Measurements from ENCODE around the gene PPARG.
"Not testable (repeated sequence)": the region's sequence is repeated elsewhere in the genome, so short reads cannot be mapped to it uniquely, and the experiment has no call there.

PPARG gene

DNA sequence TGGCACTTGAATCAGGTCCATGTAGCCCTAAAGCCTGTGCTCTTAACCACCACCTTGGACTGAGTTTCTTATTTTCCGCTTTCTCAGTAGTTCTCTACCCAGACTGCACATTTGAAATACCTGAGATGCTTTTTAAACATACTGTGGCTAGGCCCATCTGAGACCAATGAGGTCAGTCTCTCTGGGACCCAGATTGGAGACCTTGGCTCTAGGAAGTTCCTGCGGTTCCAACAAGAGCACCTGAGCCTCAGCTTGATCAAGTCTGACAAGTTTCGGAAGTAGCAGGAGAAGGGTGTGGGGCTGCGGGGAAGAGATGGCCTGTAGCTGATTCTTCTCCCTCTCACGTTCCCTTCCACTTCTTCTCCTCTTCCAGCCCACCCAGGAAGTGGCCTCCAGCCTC lies 183.9 kb downstream of the PPARG start:
- Histone ChIP-seq H3K27me3 (ENCODE audit: control insufficient read depth in 1 of 2, insufficient read depth in 2 of 2, low read length in 2 of 2) (no peaks in the 10 kb centered on the region), H3K9me3 (ENCODE audit: low read length) (no peaks in the 10 kb centered on the region), H3K27ac (ENCODE audit: low read depth, low read length) (no peak overlapping the region), H3K4me3 (ENCODE audit: low read depth in 1 of 2, low read length in 2 of 2) (no peak overlapping the region), H3K36me3 (ENCODE audit: insufficient read depth, low read length) (no peaks in the 10 kb centered on the region), H3K9ac (ENCODE audit: low read length) (no peak overlapping the region), H3K4me1 (ENCODE audit: insufficient read depth, low read length) (no peaks in the 10 kb centered on the region)

DNA sequence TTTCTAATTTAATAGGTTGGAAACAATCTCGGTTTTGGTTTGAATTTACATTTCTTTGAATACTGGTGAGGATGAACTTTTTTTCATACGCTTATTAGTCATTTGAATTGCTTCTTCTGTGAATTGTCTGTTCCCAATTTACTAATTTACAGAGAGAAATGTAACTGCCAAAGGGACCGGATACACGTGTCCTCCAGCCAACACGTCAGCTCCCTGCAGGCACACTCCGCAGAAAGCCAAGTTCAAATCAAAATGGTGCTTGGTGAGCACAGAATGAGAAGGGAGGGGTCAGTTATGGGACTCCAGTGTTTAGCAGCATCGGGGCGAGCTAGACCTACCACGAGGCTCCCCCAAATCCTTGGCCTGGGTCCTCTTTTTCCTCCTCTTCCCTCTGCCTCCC lies 184.6 kb downstream of the PPARG start:
- H3K9ac ChIP-seq (ENCODE audit: low read length): no peak overlapping the region
- H3K27me3 ChIP-seq (ENCODE audit: control insufficient read depth in 1 of 2, insufficient read depth in 2 of 2, low read length in 2 of 2): no peaks in the 10 kb centered on the region
- H3K4me1 ChIP-seq (ENCODE audit: insufficient read depth, low read length): no peaks in the 10 kb centered on the region
- H3K36me3 ChIP-seq (ENCODE audit: insufficient read depth, low read length): no peaks in the 10 kb centered on the region
- no peaks in the 10 kb centered on the region for H3K9me3 ChIP-seq (ENCODE audit: low read length)
- H3K27ac ChIP-seq (ENCODE audit: low read depth, low read length): no peak overlapping the region
- H3K4me3 ChIP-seq (ENCODE audit: low read depth in 1 of 2, low read length in 2 of 2): no peak overlapping the region

DNA sequence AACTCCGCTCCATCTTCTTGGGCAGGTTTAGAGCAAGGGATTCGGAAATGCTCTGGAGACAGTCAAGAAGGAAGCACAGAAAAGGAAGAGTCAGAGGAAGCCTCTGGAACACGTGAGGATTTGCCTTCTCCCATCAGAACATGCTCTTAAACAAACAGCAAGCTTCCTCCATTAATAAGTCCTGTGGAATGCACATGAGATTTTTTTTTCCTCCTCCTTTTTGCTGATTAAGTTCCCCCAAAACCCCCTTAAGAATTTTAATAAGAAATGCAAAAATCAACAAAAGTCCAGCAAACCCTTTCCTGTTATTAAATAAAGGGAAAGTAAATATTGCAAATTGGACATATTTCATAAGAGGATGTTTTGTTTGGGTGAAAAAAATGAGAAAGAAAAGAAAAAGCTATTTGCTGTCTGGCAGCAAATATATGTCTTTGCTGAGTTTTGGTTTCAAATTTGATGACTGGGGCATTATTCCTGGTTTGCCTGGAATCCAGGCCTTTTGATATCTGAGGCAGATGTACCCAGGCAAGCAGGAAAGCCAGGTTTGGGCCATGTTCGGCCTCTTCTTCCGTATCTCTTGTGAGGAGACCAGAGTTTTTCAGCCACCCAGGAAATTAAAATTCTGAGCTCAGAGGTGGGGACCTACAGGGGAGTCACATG lies 187.5 kb downstream of the PPARG start:
- no peak overlapping the region for H3K4me3 ChIP-seq (ENCODE audit: low read depth in 1 of 2, low read length in 2 of 2)
- no peaks in the 10 kb centered on the region for H3K27me3 ChIP-seq (ENCODE audit: control insufficient read depth in 1 of 2, insufficient read depth in 2 of 2, low read length in 2 of 2)
- H3K4me1 ChIP-seq (ENCODE audit: insufficient read depth, low read length): peaks cover 9% of the 10 kb centered on the region
- H3K36me3 ChIP-seq (ENCODE audit: insufficient read depth, low read length): no peaks in the 10 kb centered on the region
- H3K9me3 ChIP-seq (ENCODE audit: low read length): no peaks in the 10 kb centered on the region
- H3K27ac ChIP-seq (ENCODE audit: low read depth, low read length): no peak overlapping the region
- H3K9ac ChIP-seq (ENCODE audit: low read length): no peak overlapping the region

DNA sequence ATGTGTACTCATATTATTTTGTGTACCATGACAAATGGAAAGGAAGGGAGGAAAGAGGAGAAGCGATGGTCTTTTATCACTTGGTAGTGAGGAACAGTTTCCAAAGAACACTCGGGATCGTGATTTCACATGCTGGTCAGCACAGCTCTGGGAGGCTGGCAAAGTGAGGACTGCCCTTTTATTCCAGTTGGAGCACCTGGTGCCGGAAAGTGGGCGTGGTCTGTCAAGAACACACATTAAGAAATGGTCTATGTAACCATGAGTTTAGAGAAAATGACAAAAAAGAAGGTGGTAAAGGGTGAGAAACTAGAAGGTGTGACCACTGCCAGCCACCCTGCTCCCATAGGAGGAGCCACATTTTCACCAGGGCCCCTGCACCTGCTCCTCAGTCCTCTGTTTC lies 188.4 kb downstream of the PPARG start:
- no peaks in the 10 kb centered on the region for H3K27me3 ChIP-seq (ENCODE audit: control insufficient read depth in 1 of 2, insufficient read depth in 2 of 2, low read length in 2 of 2)
- no peaks in the 10 kb centered on the region for H3K9me3 ChIP-seq (ENCODE audit: low read length)
- peaks cover 9% of the 10 kb centered on the region for H3K4me1 ChIP-seq (ENCODE audit: insufficient read depth, low read length)
- H3K9ac ChIP-seq (ENCODE audit: low read length): no peak overlapping the region
- H3K27ac ChIP-seq (ENCODE audit: low read depth, low read length): no peak overlapping the region
- H3K4me3 ChIP-seq (ENCODE audit: low read depth in 1 of 2, low read length in 2 of 2): no peak overlapping the region
- H3K36me3 ChIP-seq (ENCODE audit: insufficient read depth, low read length): no peaks in the 10 kb centered on the region

DNA sequence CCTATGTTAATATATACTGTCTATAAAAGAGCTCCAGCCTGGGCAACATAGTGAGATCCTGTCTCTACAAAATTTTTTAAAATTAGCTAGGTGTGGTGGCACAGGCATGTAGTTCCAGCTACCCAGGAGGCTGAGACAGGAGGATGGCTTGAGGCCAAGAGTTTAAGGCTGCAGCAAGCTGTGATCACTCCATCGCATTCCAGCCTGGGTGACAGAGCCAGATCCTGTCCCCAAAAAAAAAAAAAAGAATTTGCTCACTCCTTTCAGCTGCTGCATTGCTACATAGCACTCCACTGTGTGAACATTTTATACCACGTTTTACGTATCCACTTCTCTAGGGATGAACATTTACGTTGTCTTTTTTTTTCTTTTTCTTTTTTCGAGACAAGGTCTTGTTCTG lies 189.5 kb downstream of the PPARG start:
- H3K36me3 ChIP-seq (ENCODE audit: insufficient read depth, low read length): no peaks in the 10 kb centered on the region
- H3K27ac ChIP-seq (ENCODE audit: low read depth, low read length): no peak overlapping the region
- H3K4me3 ChIP-seq (ENCODE audit: low read depth in 1 of 2, low read length in 2 of 2): no peak overlapping the region
- no peaks in the 10 kb centered on the region for H3K27me3 ChIP-seq (ENCODE audit: control insufficient read depth in 1 of 2, insufficient read depth in 2 of 2, low read length in 2 of 2)
- H3K9ac ChIP-seq (ENCODE audit: low read length): no peak overlapping the region
- peaks cover 11% of the 10 kb centered on the region for H3K4me1 ChIP-seq (ENCODE audit: insufficient read depth, low read length)
- H3K9me3 ChIP-seq (ENCODE audit: low read length): no peaks in the 10 kb centered on the region

DNA sequence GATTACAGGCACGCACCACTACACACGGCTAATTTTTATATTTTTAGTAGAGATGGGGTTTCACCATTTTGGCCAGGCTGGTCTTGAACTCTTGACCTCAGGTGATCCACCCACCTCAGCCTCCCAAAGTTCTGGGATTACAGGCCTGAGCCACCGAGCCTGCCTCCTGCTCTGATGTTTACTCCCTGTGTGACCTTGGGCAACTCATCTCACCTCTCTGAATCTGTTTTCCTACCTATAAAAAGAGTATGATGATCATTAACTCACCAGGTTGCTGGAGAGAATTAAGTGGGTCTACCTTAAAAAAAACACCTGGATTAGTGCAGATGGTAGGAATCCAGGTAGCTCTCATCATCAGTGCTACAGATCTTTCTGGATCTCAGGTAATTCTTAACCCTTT lies 190.3 kb downstream of the PPARG start:
- H3K9me3 ChIP-seq (ENCODE audit: low read length); H3K9ac ChIP-seq (ENCODE audit: low read length); H3K27ac ChIP-seq (ENCODE audit: low read depth, low read length); H3K27me3 ChIP-seq (ENCODE audit: control insufficient read depth in 1 of 2, insufficient read depth in 2 of 2, low read length in 2 of 2); H3K36me3 ChIP-seq (ENCODE audit: insufficient read depth, low read length); H3K4me3 ChIP-seq (ENCODE audit: low read depth in 1 of 2, low read length in 2 of 2): not testable (repeated sequence)
- peaks cover 18% of the 10 kb centered on the region for H3K4me1 ChIP-seq (ENCODE audit: insufficient read depth, low read length)

DNA sequence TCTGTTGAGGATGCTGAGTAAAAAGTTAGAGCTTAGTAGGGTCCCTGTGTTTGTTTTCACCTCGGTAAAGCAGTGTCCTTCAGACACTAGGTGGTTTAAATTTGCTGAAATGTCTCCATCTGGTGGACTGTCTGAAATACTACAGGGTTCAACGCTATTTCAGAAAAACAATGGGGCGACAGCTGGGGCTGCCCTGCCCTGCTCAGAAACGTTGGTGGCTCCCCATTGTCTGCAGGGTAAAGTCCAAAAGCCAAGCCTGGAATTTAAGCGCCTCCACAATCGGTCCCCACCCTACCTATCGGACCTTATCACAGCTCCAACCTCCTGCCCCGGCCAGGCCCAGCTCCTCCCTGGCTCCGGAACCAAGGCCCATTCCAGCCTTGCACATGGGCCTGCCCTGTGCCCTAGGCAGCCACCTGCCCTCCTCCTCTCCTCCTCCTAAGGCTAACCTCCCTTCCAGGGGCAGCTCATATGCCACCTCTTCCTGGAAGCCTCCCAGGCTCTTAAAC lies 191.1 kb downstream of the PPARG start:
- no peaks in the 10 kb centered on the region for H3K9me3 ChIP-seq (ENCODE audit: low read length)
- H3K27me3 ChIP-seq (ENCODE audit: control insufficient read depth in 1 of 2, insufficient read depth in 2 of 2, low read length in 2 of 2): no peaks in the 10 kb centered on the region
- peaks cover 19% of the 10 kb centered on the region for H3K4me1 ChIP-seq (ENCODE audit: insufficient read depth, low read length)
- H3K9ac ChIP-seq (ENCODE audit: low read length): no peak overlapping the region
- no peak overlapping the region for H3K4me3 ChIP-seq (ENCODE audit: low read depth in 1 of 2, low read length in 2 of 2)
- H3K36me3 ChIP-seq (ENCODE audit: insufficient read depth, low read length): no peaks in the 10 kb centered on the region
- H3K27ac ChIP-seq (ENCODE audit: low read depth, low read length): no peak overlapping the region

DNA sequence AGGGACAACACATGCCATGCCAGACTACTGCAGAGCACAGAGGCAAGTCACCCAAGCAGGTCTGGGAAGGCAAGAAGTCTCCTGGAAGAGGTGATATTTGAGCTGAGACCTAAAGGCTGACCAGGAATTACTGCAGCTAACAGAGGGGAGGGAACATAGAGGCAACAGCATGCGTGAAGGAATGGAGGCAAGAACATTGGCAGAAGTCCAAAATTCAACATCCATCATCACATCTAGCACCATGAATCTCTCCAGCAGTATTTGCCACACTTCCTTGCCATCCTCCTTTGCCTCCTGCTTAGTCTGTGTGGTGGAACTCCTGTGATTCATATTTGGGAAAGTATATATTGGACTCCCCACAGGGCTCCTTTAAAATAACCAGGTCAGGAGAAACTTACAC lies 194.5 kb downstream of the PPARG start:
- Histone ChIP-seq H3K4me3 (ENCODE audit: low read depth in 1 of 2, low read length in 2 of 2) (peak overlapping the region; percentile 40 to 91), H3K4me1 (ENCODE audit: insufficient read depth, low read length) (peaks cover 25% of the 10 kb centered on the region), H3K9ac (ENCODE audit: low read length) (no peak overlapping the region), H3K9me3 (ENCODE audit: low read length) (no peaks in the 10 kb centered on the region), H3K27ac (ENCODE audit: low read depth, low read length) (no peak overlapping the region), H3K36me3 (ENCODE audit: insufficient read depth, low read length) (no peaks in the 10 kb centered on the region), H3K27me3 (ENCODE audit: control insufficient read depth in 1 of 2, insufficient read depth in 2 of 2, low read length in 2 of 2) (no peaks in the 10 kb centered on the region)

DNA sequence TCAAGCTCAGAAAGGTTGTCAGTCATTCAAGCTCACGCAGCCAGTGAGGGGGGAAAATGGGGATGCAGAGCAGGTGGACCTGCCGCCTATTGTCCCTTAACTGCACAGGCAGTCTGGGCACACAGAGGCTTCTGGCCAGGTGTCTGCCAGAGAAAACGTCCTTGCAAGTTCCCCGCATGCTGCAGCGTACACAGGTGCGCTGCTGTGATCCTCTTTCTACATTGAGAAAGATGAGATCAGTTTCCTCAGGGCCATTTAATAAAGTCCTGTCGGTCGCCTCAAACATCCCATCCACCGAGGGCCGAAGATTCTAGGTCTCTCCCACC lies 195.0 kb downstream of the PPARG start:
- no peak overlapping the region for H3K9ac ChIP-seq (ENCODE audit: low read length)
- H3K9me3 ChIP-seq (ENCODE audit: low read length): no peaks in the 10 kb centered on the region
- H3K27ac ChIP-seq (ENCODE audit: low read depth, low read length): peak overlapping the region; percentile 54
- H3K4me1 ChIP-seq (ENCODE audit: insufficient read depth, low read length): peaks cover 25% of the 10 kb centered on the region
- H3K36me3 ChIP-seq (ENCODE audit: insufficient read depth, low read length): no peaks in the 10 kb centered on the region
- H3K4me3 ChIP-seq (ENCODE audit: low read depth in 1 of 2, low read length in 2 of 2): peak overlapping the region; percentile 40 to 91
- H3K27me3 ChIP-seq (ENCODE audit: control insufficient read depth in 1 of 2, insufficient read depth in 2 of 2, low read length in 2 of 2): no peaks in the 10 kb centered on the region
